ENCODE results near the gene IRAK3. TPM values are rescaled to one million over a fixed set of nuclear protein-coding genes. Genes with fewer than 3 reads are reported as not detected.
"Not testable (repeated sequence)": the region's sequence is repeated elsewhere in the genome, so short reads cannot be mapped to it uniquely, and the experiment has no call there.

Gene IRAK3
- total RNA-seq, 1 experiment from 2014 or later = 0.44 TPM

DNA sequence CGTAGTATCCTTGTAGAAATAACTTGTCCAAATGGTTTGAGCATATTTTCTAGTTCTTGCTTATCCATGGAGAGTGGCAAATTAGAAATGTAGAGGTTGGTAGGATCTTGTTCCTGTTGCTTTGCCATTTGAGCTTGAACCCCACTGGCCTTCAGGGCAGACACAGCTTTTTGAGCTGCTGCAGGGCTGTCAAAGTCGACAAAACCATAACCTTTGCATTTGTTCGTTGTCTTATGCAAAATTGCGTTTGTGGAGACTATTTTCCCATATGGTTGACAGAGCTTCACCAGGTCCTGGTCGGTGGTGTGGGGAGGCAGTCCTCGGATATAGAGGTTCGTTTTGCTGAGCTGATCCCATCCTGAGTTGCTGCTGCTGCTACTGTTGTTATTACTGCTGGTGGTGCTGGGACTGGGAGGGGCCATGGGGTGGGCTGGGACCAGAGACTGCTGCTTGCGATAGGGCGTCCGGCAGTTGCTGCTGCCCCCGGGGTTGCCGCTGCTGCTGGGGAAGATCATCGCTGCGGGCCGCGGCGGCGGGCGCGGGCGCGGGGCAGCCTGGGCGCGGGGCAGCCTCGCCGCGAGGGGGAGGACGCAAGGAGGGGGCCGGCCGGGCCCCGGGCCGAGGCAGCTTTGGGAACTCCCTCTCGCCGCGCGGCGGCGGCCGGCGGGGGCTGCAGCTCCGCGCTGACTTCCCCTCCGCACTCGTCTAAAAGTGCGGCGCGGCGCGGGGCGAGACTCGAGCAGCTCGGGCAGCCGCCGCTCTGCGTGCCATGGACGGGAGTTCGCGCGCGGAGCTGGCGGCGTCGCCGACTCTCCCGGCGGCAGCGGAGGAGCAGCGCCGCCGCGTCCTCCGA is 46.0 kb downstream of the IRAK3 start:
- not testable (repeated sequence) for H2AFZ ChIP-seq (ENCODE audit: low read length); H4K91ac ChIP-seq (ENCODE audit: insufficient read length, low read depth, low read length); H2BK120ac ChIP-seq (ENCODE audit: low read depth, low read length, poor library complexity, severe bottlenecking); H2BK12ac ChIP-seq (ENCODE audit: insufficient read length, low read depth, low read length); H4K5ac ChIP-seq (ENCODE audit: insufficient read length, low read depth, low read length); H2BK20ac ChIP-seq (ENCODE audit: low read depth, low read length, poor library complexity, severe bottlenecking); H3K14ac ChIP-seq (ENCODE audit: insufficient read depth, low read length); H3K79me2 ChIP-seq (ENCODE audit: insufficient read depth, low read length); H3K18ac ChIP-seq (ENCODE audit: insufficient read length, low read depth, low read length); H3K9me3 Mint-ChIP-seq; H4K20me1 ChIP-seq (ENCODE audit: control insufficient read depth, insufficient read depth, insufficient read length); H3K27ac ChIP-seq (ENCODE audit: insufficient read length, low read depth, low read length); H3T11ph ChIP-seq (ENCODE audit: low read length); H2AK5ac ChIP-seq (ENCODE audit: insufficient read length, low read length); H3K36me3 Mint-ChIP-seq (ENCODE audit: insufficient read depth in 1 of 3, low read depth in 3 of 3); H3K23ac ChIP-seq (ENCODE audit: insufficient read length, low read depth, low read length); H3K56ac ChIP-seq (ENCODE audit: insufficient read length, low read depth, low read length); H2BK15ac ChIP-seq (ENCODE audit: low read depth, low read length); H2BK5ac ChIP-seq (ENCODE audit: insufficient read length, low read length); H3K27me3 ChIP-seq (ENCODE audit: insufficient read depth, low read length); H3K79me1 ChIP-seq (ENCODE audit: insufficient read depth, low read depth, low read length, poor library complexity, severe bottlenecking); H3K27ac Mint-ChIP-seq; H4K8ac ChIP-seq (replicated peaks; ENCODE audit: insufficient read length, low read depth, low read length); H3K9ac ChIP-seq (ENCODE audit: extremely low read depth, insufficient read length, low read length); H3K4ac ChIP-seq (ENCODE audit: low read depth, low read length); H3K23me2 ChIP-seq (ENCODE audit: insufficient read length, low read depth, low read length, poor library complexity, severe bottlenecking); H3K9me3 ChIP-seq (ENCODE audit: control insufficient read depth, low read depth, low read length); H3K4me1 ChIP-seq (ENCODE audit: insufficient read depth, low read length); H3K27me3 Mint-ChIP-seq (ENCODE audit: low read depth)
- DNase-seq = peak; percentile 88
- peaks cover 23 to 24% of the 10 kb centered on the region in 2 experiments for H3K4me1 Mint-ChIP-seq
- WGBS (ENCODE audit: extremely low coverage, insufficient read length, low lambda C conversion rate) = no CpG with 5 or more reads among the region's 72 CpGs
- peak overlapping the region; percentile 61 to 81 for H3K4me3 Mint-ChIP-seq
- peak overlapping the region; percentile 56 for H3K4me2 ChIP-seq (ENCODE audit: insufficient read depth, insufficient read length, low read length)
